HCT116 (cell line): ENCODE data around the gene TMPRSS11E. TPM values are rescaled to one million over a fixed set of nuclear protein-coding genes. Genes with fewer than 3 reads are reported as not detected.

Experiments
- ATAC-seq: fragments of 200-7000 bp; cut with Tn5 transposase; 2 replicates; pipeline ENCODE4 v1.9.1; 2020; ENCODE audit warnings: mild to moderate bottlenecking, moderate library complexity
- BruUV-seq: library from RNA; stranded (reverse); fragments of 400-500 nt; replicated peaks from 2 replicates; lab custom pipeline; 2021; lab: Mats Ljungman, UMichigan
- CTCF ChIA-PET: fragments of 300-600 bp; sonication (Branson Sonifier 250); formaldehyde crosslinking; loops from one replicate; lab custom pipeline; 2021; ENCODE audit warnings: antibody characterized with exemption; lab: Charles Lee
- POLR2A ChIA-PET: fragments of 300-600, 350-600 bp; sonication (Branson Sonifier 250); formaldehyde crosslinking; loops from one replicate; lab custom pipeline; 2021; ENCODE audit warnings: antibody characterized with exemption; lab: Charles Lee
- RAD21 ChIA-PET, 2 experiments: fragments of 300-600 bp; sonication (Branson Sonifier 250); formaldehyde crosslinking; loops; one replicate each; lab custom pipeline; 2023; ENCODE audit warnings: low total read pairs in 2 of 2; ENCODE audit not compliant: uncharacterized antibody in 2 of 2, unreplicated experiment in 2 of 2, low non-redundant PET in 1 of 2; lab: Charles Lee
- DNase-seq: peaks from one replicate; pipeline ENCODE4 v3.0.0-alpha.2; 2010; ENCODE audit warnings: low read depth, low spot score
- H2AFZ ChIP-seq: fragments of 200-600 bp; shearing (Covaris generic), sonication (generic); 2 replicates; pipeline ENCODE4 v1.6.1; 2017; ENCODE audit warnings: low read depth, mixed run types, mixed read lengths, antibody characterized with exemption, low read length; ENCODE audit not compliant: poor library complexity, severe bottlenecking
- H3K27ac ChIP-seq: 2 replicates; pipeline ENCODE4 v1.5.1; 2012; ENCODE audit warnings: low read depth, low read length
- H3K27me3 ChIP-seq: fragments of 200-600 bp; sonication (generic); 2 replicates; pipeline ENCODE4 v1.6.1; 2016; ENCODE audit warnings: mixed run types, low read length, mixed read lengths; ENCODE audit not compliant: insufficient read depth
- H3K36me3 ChIP-seq, 2 experiments: fragments of 200-500 bp in 1 of 2; fragments of 200-600 bp in 1 of 2; sonication (Bioruptor generic) in 1 of 2; sonication (generic) in 1 of 2; 2 replicates each; pipeline versions ENCODE4 v1.5.1 to v1.6.1; 2014 to 2016; ENCODE audit warnings: low read length in 2 of 2, inconsistent platforms in 1 of 2, mixed read lengths in 1 of 2, mixed run types in 1 of 2; ENCODE audit not compliant: insufficient read depth in 2 of 2, control insufficient read depth in 1 of 2
- H3K4me1 ChIP-seq, 2 experiments: fragments of 200-600 bp in 1 of 2; sonication (generic) in 1 of 2; 2 replicates each; pipeline versions ENCODE4 v1.5.1 to v1.6.1; 2012 to 2017; ENCODE audit warnings: low read length in 2 of 2, inconsistent platforms in 1 of 2, mild to moderate bottlenecking in 1 of 2, mixed read lengths in 1 of 2, mixed run types in 1 of 2, moderate library complexity in 1 of 2; ENCODE audit not compliant: insufficient read depth in 2 of 2, control insufficient read depth in 1 of 2
- H3K4me2 ChIP-seq: fragments of 200-600 bp; sonication (generic); 2 replicates; pipeline ENCODE4 v1.6.1; 2017; ENCODE audit warnings: mixed run types, low read length, mixed read lengths
- H3K4me3 ChIP-seq, 2 experiments: fragments of 200-600 bp in 1 of 2; sonication (generic) in 1 of 2; replicated peaks in 1 of 2; 2 replicates each; pipeline ENCODE4 v1.5.1; 2011 to 2016; ENCODE audit warnings: low read length in 2 of 2, control low read depth in 1 of 2, low read depth in 1 of 2, mild to moderate bottlenecking in 1 of 2, mixed read lengths in 1 of 2, mixed run types in 1 of 2
- H3K79me2 ChIP-seq: fragments of 200-600 bp; sonication (generic); 2 replicates; pipeline ENCODE4 v1.6.1; 2017; ENCODE audit warnings: mild to moderate bottlenecking, mixed run types, low read length, moderate library complexity, mixed read lengths; ENCODE audit not compliant: insufficient read depth
- H3K9ac ChIP-seq: fragments of 200-600 bp; sonication (generic); 2 replicates; pipeline ENCODE4 v1.6.1; 2016; ENCODE audit warnings: low read length, mixed read lengths
- H3K9me2 ChIP-seq: fragments of 200-600 bp; sonication (generic), shearing (Covaris generic); 2 replicates; pipeline ENCODE4 v1.6.1; 2017; ENCODE audit warnings: mixed run types, mild to moderate bottlenecking, moderate library complexity; ENCODE audit not compliant: insufficient read depth
- H3K9me3 ChIP-seq, 2 experiments: fragments of 200-500 bp in 1 of 2; fragments of 200-600 bp in 1 of 2; sonication (Bioruptor generic) in 1 of 2; sonication (generic) in 1 of 2; 2 replicates each; pipeline ENCODE4 v1.6.1; 2014 to 2017; ENCODE audit warnings: low read length in 2 of 2, mixed read lengths in 2 of 2, inconsistent platforms in 1 of 2, low read depth in 1 of 2, mild to moderate bottlenecking in 1 of 2, mixed run types in 1 of 2, moderate library complexity in 1 of 2; ENCODE audit not compliant: control insufficient read depth in 1 of 2, insufficient read depth in 1 of 2
- H4K20me1 ChIP-seq: fragments of 200-600 bp; sonication (generic), shearing (Covaris generic); 2 replicates; pipeline ENCODE4 v1.6.1; 2017; ENCODE audit warnings: mixed run types, mild to moderate bottlenecking, moderate library complexity; ENCODE audit not compliant: insufficient read depth
- CBX3 ChIP-seq: IDR thresholded peaks from 2 replicates; pipeline ENCODE4 v1.6.1; 2012; ENCODE audit warnings: low read depth
- EGR1 ChIP-seq: IDR thresholded peaks from 2 replicates; pipeline ENCODE4 v1.6.1; 2012; ENCODE audit warnings: low read depth
- EZH2 ChIP-seq: fragments of 200-600 bp; sonication (generic); IDR thresholded peaks from 2 replicates; pipeline ENCODE4 v1.6.1; 2017; ENCODE audit warnings: antibody characterized with exemption, mixed run types
- RAD21 ChIP-seq: IDR thresholded peaks from 2 replicates; pipeline ENCODE4 v1.6.1; 2012; ENCODE audit warnings: low read depth, mild to moderate bottlenecking
- SP1 ChIP-seq: IDR thresholded peaks from 2 replicates; pipeline ENCODE4 v1.6.1; 2012; ENCODE audit warnings: low read depth
- TCF7L2 ChIP-seq: IDR thresholded peaks from 2 replicates; pipeline ENCODE4 v1.7.0; 2011; ENCODE audit warnings: borderline replicate concordance, inconsistent platforms; ENCODE audit not compliant: insufficient read depth, insufficient read length; ENCODE audit errors: extremely low read depth
- YY1 ChIP-seq: IDR thresholded peaks from 2 replicates; pipeline ENCODE4 v1.6.1; 2011; ENCODE audit warnings: low read length, low read depth, moderate library complexity, mild to moderate bottlenecking; ENCODE audit not compliant: insufficient replicate concordance; ENCODE audit errors: extremely low read depth
- ZNF274 ChIP-seq: fragments of 200-500 bp; sonication (Bioruptor generic); IDR thresholded peaks from 2 replicates; pipeline ENCODE4 v1.6.1; 2014; ENCODE audit warnings: mild to moderate bottlenecking, low read depth, low read length, inconsistent platforms
- intact Hi-C: fragments of 100-400 bp; cut with micrococcal nuclease; formaldehyde crosslinking; loops from 2 replicates; pipeline ENCODE4 v1.10.0; 2022
- total RNA-seq: library from RNA; stranded (reverse); gene quantifications from one replicate; pipeline ENCODE4 v1.2.1, GENCODE V29; 2021; ENCODE audit not compliant: unreplicated experiment
- TF ChIP-seq, protein P1 (sequence below): IDR thresholded peaks from 2 replicates; pipeline ENCODE4 v1.6.1; 2012; ENCODE audit warnings: low read depth

The TMPRSS11E gene
- total RNA-seq, 1 experiment from 2014 or later = not detected

DNA sequence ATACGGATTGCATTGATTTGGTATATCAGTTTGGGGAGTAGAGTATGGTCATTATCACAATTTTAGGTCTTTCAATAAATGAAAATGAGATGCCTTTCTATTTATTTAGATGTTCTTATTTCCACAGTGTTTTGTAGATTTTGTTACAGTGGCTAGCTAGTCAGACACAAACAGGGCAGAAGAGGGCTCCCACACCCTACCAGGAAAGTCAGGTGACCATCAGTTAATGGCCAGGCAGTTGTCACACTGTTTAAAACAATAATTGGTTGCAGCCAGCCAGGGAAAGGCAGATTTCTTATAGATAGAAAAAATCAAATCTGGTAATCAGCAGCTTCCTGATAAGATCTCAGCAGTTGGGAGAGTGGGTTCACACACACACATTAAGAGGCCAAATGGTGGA lies 71.6 kb downstream of the TMPRSS11E start:
- BruUV-seq = no TSS peak

More for the DNA sequence above, 71.6 kb downstream of the TMPRSS11E start:
- DNase-seq (no peak), ATAC-seq (no peak)
- H3K27ac ChIP-seq = no peak overlapping the region
- no peaks in the 10 kb centered on the region for H3K27me3 ChIP-seq
- H3K4me3 ChIP-seq = no peak overlapping the region
- no peaks in the 10 kb centered on the region for H3K4me1 ChIP-seq
- H3K79me2 ChIP-seq = no peaks in the 10 kb centered on the region
- no peak overlapping the region for H2AFZ ChIP-seq
- H3K9me2 ChIP-seq = no peaks in the 10 kb centered on the region
- POLR2A ChIA-PET = no interaction called here
- no peaks in the 10 kb centered on the region for H3K36me3 ChIP-seq
- H4K20me1 ChIP-seq = no peaks in the 10 kb centered on the region
- CTCF ChIA-PET = no interaction called here
- TF ChIP-seq RAD21 (no peak), TCF7L2 (no peak), SP1 (no peak), EGR1 (no peak), YY1 (no peak), ZNF274 (no peak), CBX3 (no peak), EZH2 (no peak)
- TF ChIP-seq, protein P1, sequence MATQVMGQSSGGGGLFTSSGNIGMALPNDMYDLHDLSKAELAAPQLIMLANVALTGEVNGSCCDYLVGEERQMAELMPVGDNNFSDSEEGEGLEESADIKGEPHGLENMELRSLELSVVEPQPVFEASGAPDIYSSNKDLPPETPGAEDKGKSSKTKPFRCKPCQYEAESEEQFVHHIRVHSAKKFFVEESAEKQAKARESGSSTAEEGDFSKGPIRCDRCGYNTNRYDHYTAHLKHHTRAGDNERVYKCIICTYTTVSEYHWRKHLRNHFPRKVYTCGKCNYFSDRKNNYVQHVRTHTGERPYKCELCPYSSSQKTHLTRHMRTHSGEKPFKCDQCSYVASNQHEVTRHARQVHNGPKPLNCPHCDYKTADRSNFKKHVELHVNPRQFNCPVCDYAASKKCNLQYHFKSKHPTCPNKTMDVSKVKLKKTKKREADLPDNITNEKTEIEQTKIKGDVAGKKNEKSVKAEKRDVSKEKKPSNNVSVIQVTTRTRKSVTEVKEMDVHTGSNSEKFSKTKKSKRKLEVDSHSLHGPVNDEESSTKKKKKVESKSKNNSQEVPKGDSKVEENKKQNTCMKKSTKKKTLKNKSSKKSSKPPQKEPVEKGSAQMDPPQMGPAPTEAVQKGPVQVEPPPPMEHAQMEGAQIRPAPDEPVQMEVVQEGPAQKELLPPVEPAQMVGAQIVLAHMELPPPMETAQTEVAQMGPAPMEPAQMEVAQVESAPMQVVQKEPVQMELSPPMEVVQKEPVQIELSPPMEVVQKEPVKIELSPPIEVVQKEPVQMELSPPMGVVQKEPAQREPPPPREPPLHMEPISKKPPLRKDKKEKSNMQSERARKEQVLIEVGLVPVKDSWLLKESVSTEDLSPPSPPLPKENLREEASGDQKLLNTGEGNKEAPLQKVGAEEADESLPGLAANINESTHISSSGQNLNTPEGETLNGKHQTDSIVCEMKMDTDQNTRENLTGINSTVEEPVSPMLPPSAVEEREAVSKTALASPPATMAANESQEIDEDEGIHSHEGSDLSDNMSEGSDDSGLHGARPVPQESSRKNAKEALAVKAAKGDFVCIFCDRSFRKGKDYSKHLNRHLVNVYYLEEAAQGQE = no peak
- H3K4me2 ChIP-seq = no peak overlapping the region
- RAD21 ChIA-PET = no interaction called here
- H3K9me3 ChIP-seq = no peaks in the 10 kb centered on the region
- H3K9ac ChIP-seq = no peak overlapping the region
- intact Hi-C loops = no loop called here
